ENCODE results near the gene CCDC201. TPM values are rescaled to one million over a fixed set of nuclear protein-coding genes. Genes with fewer than 3 reads are reported as not detected.
A peak's percentile ranks its signal among the peaks of the same experiment; 100 is the strongest.

CCDC201 gene
- total RNA-seq, 2 experiments from 2014 or later = not detected

- ATAC-seq (ENCODE audit: poor library complexity) = no peak
- Histone ChIP-seq H3K36me3 (ENCODE audit: insufficient read depth, low read length) (no peaks in the 10 kb centered on the region), H3K9me3 (ENCODE audit: control insufficient read depth in 1 of 2, insufficient read depth in 1 of 2, low read length in 2 of 2) (peaks cover 0 to 4% of the 10 kb centered on the region in 2 experiments), H3K27ac (ENCODE audit: low read depth in 1 of 2, low read length in 2 of 2) (no peak overlapping the region), H3K4me1 (ENCODE audit: insufficient read depth, low read length) (peaks cover 33% of the 10 kb centered on the region), H3K27me3 (ENCODE audit: control insufficient read depth in 1 of 2, insufficient read depth in 2 of 2, low read length in 2 of 2) (peaks cover 35 to 58% of the 10 kb centered on the region in 2 experiments), H3K4me3 (ENCODE audit: low read length) (no peak overlapping the region)
- ChIA-PET CTCF (no interaction called here), POLR2A (no interaction called here)
- Mint-ChIP-seq H3K4me1 (ENCODE audit: low read depth) (peaks cover 19% of the 10 kb centered on the region), H3K36me3 (ENCODE audit: low read depth) (no peaks in the 10 kb centered on the region), H3K9me3 (no peaks in the 10 kb centered on the region), H3K27me3 (peaks cover 69% of the 10 kb centered on the region), H3K4me3 (no peak overlapping the region), H3K27ac (no peak overlapping the region)
- TF ChIP-seq CTCF (IDR thresholded peaks at IDR 0.05) = no peak
- intact Hi-C loops (cut with DNase I, micrococcal nuclease) = loop anchor here in 1 of 2 experiments (5.0 kb wide), 2 partner anchors 189 to 1904 kb away; no protein-coding TSS in a partner anchor
- DNase-seq = no peak
Measured at GRCh38 chr7:45918556-45918955, 45.7 kb upstream of the CCDC201 start.

GRCh38 chr7:45917658-45918057 lies 44.8 kb upstream of the CCDC201 start:
- H3K27me3 Mint-ChIP-seq = peaks cover 67% of the 10 kb centered on the region
- ChIA-PET POLR2A (no interaction called here), CTCF (interaction anchor here (1.3 kb wide), 1 partner anchor 12 kb away, joined by 3 read pairs; no protein-coding TSS in a partner anchor)
- peak; percentile 89 for TF ChIP-seq CTCF (IDR thresholded peaks at IDR 0.05)
- peaks cover 27% of the 10 kb centered on the region for H3K4me1 ChIP-seq (ENCODE audit: insufficient read depth, low read length)
- ATAC-seq (ENCODE audit: poor library complexity) (peak; percentile 58), DNase-seq (peak; percentile 43 to 77 (median 64))
- peaks cover 33 to 49% of the 10 kb centered on the region in 2 experiments for H3K27me3 ChIP-seq (ENCODE audit: control insufficient read depth in 1 of 2, insufficient read depth in 2 of 2, low read length in 2 of 2)
- H3K4me1 Mint-ChIP-seq (ENCODE audit: low read depth) = peaks cover 11% of the 10 kb centered on the region
- no peak overlapping the region for H3K4me3 ChIP-seq (ENCODE audit: low read length)
- no peaks in the 10 kb centered on the region for H3K36me3 ChIP-seq (ENCODE audit: insufficient read depth, low read length)
- no peak overlapping the region for H3K27ac ChIP-seq (ENCODE audit: low read depth in 1 of 2, low read length in 2 of 2)
- H3K9me3 Mint-ChIP-seq = no peaks in the 10 kb centered on the region
- no peak overlapping the region for H3K27ac Mint-ChIP-seq
- H3K9me3 ChIP-seq (ENCODE audit: control insufficient read depth in 1 of 2, insufficient read depth in 1 of 2, low read length in 2 of 2) = peaks cover 0 to 4% of the 10 kb centered on the region in 2 experiments
- H3K4me3 Mint-ChIP-seq = no peak overlapping the region
- H3K36me3 Mint-ChIP-seq (ENCODE audit: low read depth) = no peaks in the 10 kb centered on the region
- intact Hi-C loops (cut with DNase I, micrococcal nuclease) = loop anchor here (1.0 to 5.0 kb wide), 5 partner anchors 190 to 1905 kb away; no protein-coding TSS in a partner anchor

GRCh38 chr7:45917064-45917463 lies 44.2 kb upstream of the CCDC201 start:
- ChIA-PET POLR2A (no interaction called here), CTCF (interaction anchor here (1.3 kb wide), 1 partner anchor 11 kb away, joined by 3 read pairs; no protein-coding TSS in a partner anchor)
- no peak overlapping the region for H3K4me3 ChIP-seq (ENCODE audit: low read length)
- peaks cover 0 to 4% of the 10 kb centered on the region in 2 experiments for H3K9me3 ChIP-seq (ENCODE audit: control insufficient read depth in 1 of 2, insufficient read depth in 1 of 2, low read length in 2 of 2)
- TF ChIP-seq CTCF (IDR thresholded peaks at IDR 0.05) = no peak
- Mint-ChIP-seq H3K27ac (no peak overlapping the region), H3K4me3 (no peak overlapping the region), H3K9me3 (no peaks in the 10 kb centered on the region), H3K36me3 (ENCODE audit: low read depth) (no peaks in the 10 kb centered on the region), H3K27me3 (peaks cover 66% of the 10 kb centered on the region), H3K4me1 (ENCODE audit: low read depth) (peaks cover 5% of the 10 kb centered on the region)
- peaks cover 21% of the 10 kb centered on the region for H3K4me1 ChIP-seq (ENCODE audit: insufficient read depth, low read length)
- H3K27ac ChIP-seq (ENCODE audit: low read depth in 1 of 2, low read length in 2 of 2) = no peak overlapping the region
- H3K27me3 ChIP-seq (ENCODE audit: control insufficient read depth in 1 of 2, insufficient read depth in 2 of 2, low read length in 2 of 2) = peaks cover 27 to 43% of the 10 kb centered on the region in 2 experiments
- H3K36me3 ChIP-seq (ENCODE audit: insufficient read depth, low read length) = no peaks in the 10 kb centered on the region
- DNase-seq = no peak
- intact Hi-C loops (cut with DNase I, micrococcal nuclease) = loop anchor here (1.0 to 5.0 kb wide), 5 partner anchors 190 to 1905 kb away; no protein-coding TSS in a partner anchor
- ATAC-seq (ENCODE audit: poor library complexity) = no peak
